Spleen (tissue), 11 donors: ENCODE results near the gene FLOT2. TPM values are rescaled to one million over a fixed set of nuclear protein-coding genes. Genes with fewer than 3 reads are reported as not detected.
A peak's percentile ranks its signal among the peaks of the same experiment; 100 is the strongest.
"Not testable (repeated sequence)": the region's sequence is repeated elsewhere in the genome, so short reads cannot be mapped to it uniquely, and the experiment has no call there.

Source experiments
- DNase-seq: peaks from one replicate; pipeline ENCODE4 v3.0.0-alpha.2; 2020
- H3K27ac ChIP-seq, 8 donors: fragments of 200-600 bp; sonication (generic) in 7 of 8; 1 replicate in 4 of 8; 2 replicates in 4 of 8; pipeline versions ENCODE4 v1.5.0 to v1.8.0; 2016 to 2021; ENCODE audit warnings: inconsistent platforms in 4 of 8, mild to moderate bottlenecking in 4 of 8, moderate library complexity in 1 of 8
- H3K27me3 ChIP-seq, 7 donors: fragments of 200-600 bp; sonication (generic) in 6 of 7; replicated peaks in 1 of 7; 1 replicate in 4 of 7; 2 replicates in 3 of 7; pipeline versions ENCODE4 v1.5.0 to v1.8.0; 2016 to 2021; ENCODE audit warnings: inconsistent platforms in 3 of 7, mild to moderate bottlenecking in 1 of 7
- H3K36me3 ChIP-seq, 6 donors: fragments of 200-600 bp; sonication (generic) in 5 of 6; 1 replicate in 4 of 6; 2 replicates in 2 of 6; pipeline versions ENCODE4 v1.5.0 to v1.8.0; 2016 to 2021; ENCODE audit warnings: inconsistent platforms in 2 of 6
- H3K4me1 ChIP-seq, 6 donors: fragments of 200-600 bp; sonication (generic) in 5 of 6; 1 replicate in 3 of 6; 2 replicates in 3 of 6; pipeline versions ENCODE4 v1.5.0 to v1.8.0; 2016 to 2021; ENCODE audit warnings: inconsistent platforms in 3 of 6
- H3K4me3 ChIP-seq, 8 donors: fragments of 200-600 bp; sonication (generic) in 7 of 8; 1 replicate in 4 of 8; 2 replicates in 4 of 8; pipeline versions ENCODE4 v1.5.0 to v1.8.0; 2016 to 2021; ENCODE audit warnings: inconsistent platforms in 4 of 8, mild to moderate bottlenecking in 4 of 8, moderate library complexity in 2 of 8
- H3K9me3 ChIP-seq, 8 donors: fragments of 200-600 bp; sonication (generic) in 7 of 8; 1 replicate in 4 of 8; 2 replicates in 4 of 8; pipeline versions ENCODE4 v1.5.0 to v1.8.0; 2016 to 2021; ENCODE audit warnings: inconsistent platforms in 4 of 8
- POLR2A ChIP-seq, 3 donors: fragments of 450-650 bp; IDR thresholded peaks; one replicate each; pipeline ENCODE4 v1.5.1; 2017; ENCODE audit warnings: antibody characterized with exemption in 3 of 3, mild to moderate bottlenecking in 1 of 3
- POLR2AphosphoS5 ChIP-seq, 3 donors: sonication (generic); formaldehyde crosslinking; IDR thresholded peaks; one replicate each; pipeline ENCODE4 v1.5.1; 2017; ENCODE audit warnings: antibody characterized with exemption in 3 of 3
- WGBS, 5 donors: extraction: QIAGEN DNeasy Blood & Tissue Kit in 3 of 5; methylation state at CpG; one replicate each; pipeline versions ENCODE4 v1.1.5 to v1.1.7; 2013 to 2018; 5-methylcytosine and 5-hydroxymethylcytosine counted together
- intact Hi-C: fragments of 100-400 bp; cut with DNase I; formaldehyde crosslinking; loops from one replicate; pipeline ENCODE4 v1.15.0; 2023; ENCODE audit warnings: low total_unique reads
- polyA plus RNA-seq, 3 donors: library from polyadenylated mRNA; stranded (reverse); fragments of 200-250 nt; gene quantifications; one replicate each; pipeline ENCODE4 v1.2.1, GENCODE V29; 2013
- total RNA-seq, 7 donors: library from RNA; depleted of rRNA in 3 of 7; stranded (reverse); fragments of >200 nt in 3 of 7; fragmentation: NEBNext Ultra II Directional in 4 of 7; extraction: Animal tissue kit (Norgen Biotek cat#: 25700) in 4 of 7; gene quantifications; one replicate each; pipeline versions ENCODE4 v1.1.0 to v1.2.1, GENCODE V29; 2016 to 2021
- TF ChIP-seq, protein P1 (sequence below), 11 experiments: fragments of 200-600 bp in 7 of 11; fragments of 450-650 bp in 4 of 11; sonication (generic) in 4 of 11; IDR thresholded peaks in 8 of 11; conservative IDR thresholded peaks in 3 of 11; 1 replicate in 7 of 11; 2 replicates in 4 of 11; pipeline versions ENCODE4 v1.4.0 to v1.8.0; 2016 to 2021; ENCODE audit warnings: antibody characterized with exemption in 11 of 11, inconsistent platforms in 4 of 11, mild to moderate bottlenecking in 1 of 11
- donor health status: healthy with polysubstance abuse.
- donor health status: DM: no; HTN: no; CAD: no; lungs with moderate emphysema.
- donor health status: DM: no; HTN: no; CAD: no.
- donor health status: Bipolar disorder and iron deficiency.
- donor health status: healthy.
- donor health status: DM: no; HTN: no; CAD: no.
- donor health status: DM: yes; HTN: yes; CAD: no.

The FLOT2 gene
- total and polyA plus RNA-seq, 10 donors = 80.8 to 259 (median 184) TPM

DNA sequence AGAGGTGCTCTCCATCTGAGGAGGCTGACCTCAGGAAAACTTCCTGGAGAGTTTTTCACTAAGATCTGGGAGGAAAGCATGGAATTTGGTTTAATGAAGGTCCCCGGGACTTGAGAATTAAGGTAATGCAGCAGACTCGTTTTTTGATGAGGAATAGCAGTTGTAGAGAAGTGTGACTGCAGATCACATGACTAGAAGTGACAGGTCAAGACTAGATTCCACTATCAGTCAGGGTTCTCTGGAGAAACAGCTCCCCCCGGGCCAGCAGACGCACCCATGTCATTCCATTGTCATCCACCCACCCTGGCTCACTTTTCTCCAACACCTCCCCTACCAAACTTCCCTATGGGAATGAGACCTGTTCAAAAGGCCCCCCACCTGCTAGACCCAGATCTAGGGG, 7.3 kb upstream of the FLOT2 start:
- H3K9me3 ChIP-seq = no peaks in the 10 kb centered on the region
- DNase-seq = no peak
- H3K27me3 ChIP-seq = no peaks in the 10 kb centered on the region
- peak overlapping the region in 6 of 8 donors; percentile 4 to 99 (median 83) for H3K27ac ChIP-seq
- peaks cover 17 to 51% (median 39%) of the 10 kb centered on the region in 6 donors for H3K4me1 ChIP-seq
- H3K4me3 ChIP-seq = no peak overlapping the region
- WGBS, 5 donors = 49 to 75% (median 55%) methylated on average over 4 of the region's 4 CpGs
- intact Hi-C loops = loop anchor here (10.0 kb wide), 1 partner anchor 50 kb away; the partner anchor contains the start of gene ERAL1
- peaks cover 0 to 57% (median 44%) of the 10 kb centered on the region in 6 donors for H3K36me3 ChIP-seq
- TF ChIP-seq, protein P1, sequence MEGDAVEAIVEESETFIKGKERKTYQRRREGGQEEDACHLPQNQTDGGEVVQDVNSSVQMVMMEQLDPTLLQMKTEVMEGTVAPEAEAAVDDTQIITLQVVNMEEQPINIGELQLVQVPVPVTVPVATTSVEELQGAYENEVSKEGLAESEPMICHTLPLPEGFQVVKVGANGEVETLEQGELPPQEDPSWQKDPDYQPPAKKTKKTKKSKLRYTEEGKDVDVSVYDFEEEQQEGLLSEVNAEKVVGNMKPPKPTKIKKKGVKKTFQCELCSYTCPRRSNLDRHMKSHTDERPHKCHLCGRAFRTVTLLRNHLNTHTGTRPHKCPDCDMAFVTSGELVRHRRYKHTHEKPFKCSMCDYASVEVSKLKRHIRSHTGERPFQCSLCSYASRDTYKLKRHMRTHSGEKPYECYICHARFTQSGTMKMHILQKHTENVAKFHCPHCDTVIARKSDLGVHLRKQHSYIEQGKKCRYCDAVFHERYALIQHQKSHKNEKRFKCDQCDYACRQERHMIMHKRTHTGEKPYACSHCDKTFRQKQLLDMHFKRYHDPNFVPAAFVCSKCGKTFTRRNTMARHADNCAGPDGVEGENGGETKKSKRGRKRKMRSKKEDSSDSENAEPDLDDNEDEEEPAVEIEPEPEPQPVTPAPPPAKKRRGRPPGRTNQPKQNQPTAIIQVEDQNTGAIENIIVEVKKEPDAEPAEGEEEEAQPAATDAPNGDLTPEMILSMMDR (IDR thresholded peaks at IDR 0.05 in 8 of 11, conservative IDR thresholded peaks at IDR 0.05 in 3 of 11) = no peak
- no peak for TF ChIP-seq POLR2A (IDR thresholded peaks at IDR 0.05)
- no peak for TF ChIP-seq POLR2AphosphoS5 (IDR thresholded peaks at IDR 0.05)

DNA sequence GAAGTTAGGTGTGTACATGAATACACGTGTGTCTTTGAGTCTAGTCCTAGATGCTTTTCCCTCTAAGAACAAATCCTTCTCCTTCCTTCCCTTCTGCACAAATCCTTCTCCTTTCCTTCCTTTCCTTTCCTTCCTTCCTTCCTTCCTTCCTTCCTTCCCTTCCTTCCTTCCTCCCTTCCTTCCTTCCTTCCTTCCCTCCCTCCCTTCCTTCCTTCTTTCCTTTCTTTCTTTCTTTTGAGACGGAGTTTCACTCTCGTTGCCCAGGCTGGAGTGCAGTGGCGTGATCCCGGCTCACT, 6.0 kb upstream of the FLOT2 start:
- not testable (repeated sequence) for DNase-seq, H3K9me3 ChIP-seq, H3K27me3 ChIP-seq
- Histone ChIP-seq H3K36me3 (peaks cover 0 to 44% (median 31%) of the 10 kb centered on the region in 6 donors), H3K27ac (peak overlapping the region in 7 of 8 donors; percentile 43 to 99 (median 92)), H3K4me3 (peak overlapping the region in 3 of 8 donors; percentile 76 to 95 (median 85)), H3K4me1 (peaks cover 20 to 64% (median 50%) of the 10 kb centered on the region in 6 donors)
- WGBS, 5 donors = 52 to 82% (median 63%) methylated on average over 5 of the region's 5 CpGs
- intact Hi-C loops = loop anchor here (10.0 kb wide), 1 partner anchor 49 kb away; the partner anchor contains the start of gene ERAL1

DNA sequence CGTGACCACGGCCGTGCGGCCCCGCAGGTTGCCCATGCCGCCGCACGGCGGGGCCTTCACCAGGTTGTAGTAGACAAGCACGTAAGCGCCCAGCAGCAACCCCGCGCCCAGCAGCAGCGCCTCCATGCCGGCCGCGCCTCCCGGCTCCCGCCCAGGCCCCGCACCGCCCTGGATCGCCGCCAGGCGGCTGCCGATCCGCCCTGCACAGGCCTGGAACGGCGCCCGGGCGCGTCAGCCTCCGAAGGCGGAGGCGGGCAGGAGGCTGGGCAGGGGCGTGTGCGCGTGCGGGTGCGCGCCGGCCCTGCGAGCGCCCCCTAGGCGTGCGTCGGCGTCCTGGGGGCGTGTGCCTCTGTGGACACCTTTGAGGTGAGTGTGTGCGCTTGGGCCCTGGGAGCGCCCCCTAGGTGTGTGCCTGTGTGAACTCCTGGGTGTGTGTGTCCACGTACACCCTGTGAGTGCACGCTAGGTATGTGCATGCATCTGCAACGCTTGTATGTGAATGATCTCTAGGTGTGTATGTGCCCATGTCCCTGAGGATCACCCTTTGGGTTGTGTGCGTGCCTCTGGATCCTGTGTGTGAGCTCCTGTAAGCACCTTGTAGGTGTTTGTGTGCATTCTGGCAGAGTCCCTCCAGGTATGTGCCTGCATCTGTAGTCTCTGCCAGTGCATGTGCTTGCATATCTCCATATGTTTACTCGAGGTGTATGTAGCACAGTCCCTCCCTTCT, 5.4 kb upstream of the FLOT2 start, which contains the start of gene DHRS13:
DHRS13 (minus strand) TSS at position 261 of the 727 bp plus-strand sequence; CDS start at position 126, 135 bp downstream.
- WGBS, 5 donors = 1 to 2% (median 1%) methylated on average over 12 to 55 of the region's 55 CpGs
- intact Hi-C loops = loop anchor here (10.0 kb wide), 1 partner anchor 48 kb away; the partner anchor contains the start of gene ERAL1
- H3K9me3 ChIP-seq = no peaks in the 10 kb centered on the region
- DNase-seq = peak; percentile 99
- H3K4me1 ChIP-seq = peaks cover 25 to 69% (median 55%) of the 10 kb centered on the region in 6 donors
- TF ChIP-seq POLR2AphosphoS5 (IDR thresholded peaks at IDR 0.05) (peak; percentile 86 to 91 (median 87)), POLR2A (IDR thresholded peaks at IDR 0.05) (no peak)
- TF ChIP-seq, protein P1 (IDR thresholded peaks at IDR 0.05 in 8 of 11, conservative IDR thresholded peaks at IDR 0.05 in 3 of 11) = peak; percentile 80 to 99 (median 97)
- peak within 1 kb of the TSS; percentile 63 to 95 (median 82) for H3K4me3 ChIP-seq
- H3K36me3 ChIP-seq = peaks cover 0 to 39% (median 26%) of the 10 kb centered on the region in 6 donors
- H3K27me3 ChIP-seq = no peaks in the 10 kb centered on the region
- peak within 1 kb of the TSS; percentile 65 to 99 (median 92) for H3K27ac ChIP-seq

DNA sequence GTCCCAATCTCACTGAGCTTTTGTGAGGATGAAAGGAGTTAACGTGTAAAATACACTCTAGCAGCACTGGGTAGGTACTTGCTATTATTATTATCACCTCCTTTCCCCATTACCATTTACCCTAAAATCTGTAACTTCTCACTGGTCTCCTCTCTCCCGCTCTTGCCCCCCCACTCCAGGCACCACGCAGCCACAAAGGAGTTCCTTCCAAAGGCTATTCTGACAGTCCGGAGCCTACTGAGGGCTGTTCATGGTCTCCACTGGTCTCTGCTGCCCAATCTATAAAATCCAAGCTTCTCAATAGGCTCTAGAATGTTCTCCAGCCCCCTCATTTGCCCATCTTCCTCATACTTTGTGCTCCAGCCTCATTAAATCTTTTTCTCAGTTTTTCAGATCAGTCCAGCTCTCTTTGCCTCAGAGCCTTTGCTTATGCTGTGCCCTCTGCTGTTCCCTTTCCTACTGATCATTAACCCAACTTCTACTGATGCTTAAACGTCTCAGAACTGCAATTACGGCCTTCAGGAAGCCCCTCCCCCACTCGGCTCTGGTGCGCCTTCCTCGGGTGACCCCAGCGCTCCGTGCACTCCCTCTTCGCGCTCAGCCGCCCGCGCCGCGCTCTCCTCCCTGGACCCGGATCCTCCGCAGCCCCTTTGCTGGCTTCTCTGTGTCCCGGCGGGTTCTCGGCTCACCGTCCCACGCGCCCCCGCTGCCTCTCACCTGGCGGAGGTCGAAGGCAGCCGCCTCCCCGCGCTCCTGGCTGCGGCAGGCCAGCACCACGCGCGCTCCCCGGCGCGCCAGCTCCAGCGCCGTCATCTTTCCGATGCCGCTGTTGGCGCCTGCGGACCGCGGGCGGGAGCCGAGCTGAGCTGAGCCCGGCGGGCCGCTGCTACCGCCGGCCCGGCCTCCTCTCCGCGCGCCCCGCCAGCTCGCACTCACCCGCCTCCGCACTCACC, 4.6 kb upstream of the FLOT2 start:
- no peaks in the 10 kb centered on the region for H3K27me3 ChIP-seq
- DNase-seq = no peak
- peak overlapping the region; percentile 65 to 99 (median 92) for H3K27ac ChIP-seq
- peak overlapping the region; percentile 63 to 95 (median 82) for H3K4me3 ChIP-seq
- peaks cover 0 to 30% (median 17%) of the 10 kb centered on the region in 6 donors for H3K36me3 ChIP-seq
- no peaks in the 10 kb centered on the region for H3K9me3 ChIP-seq
- intact Hi-C loops = loop anchor here (10.0 kb wide), 1 partner anchor 47 kb away; the partner anchor contains the start of gene ERAL1
- no peak for TF ChIP-seq POLR2AphosphoS5 (IDR thresholded peaks at IDR 0.05)
- TF ChIP-seq POLR2A (IDR thresholded peaks at IDR 0.05) = no peak
- TF ChIP-seq, protein P1 (IDR thresholded peaks at IDR 0.05 in 8 of 11, conservative IDR thresholded peaks at IDR 0.05 in 3 of 11) = no peak
- H3K4me1 ChIP-seq = peaks cover 26 to 73% (median 58%) of the 10 kb centered on the region in 6 donors
- 3 to 7% (median 5%) methylated on average over 33 to 62 of the region's 62 CpGs for WGBS, 5 donors
